Progenitor cell of endocrine pancreas (in vitro differentiated cells): ENCODE measurements around the gene CLECL1. TPM values are rescaled to one million over a fixed set of nuclear protein-coding genes. Genes with fewer than 3 reads are reported as not detected.
"Not testable (repeated sequence)": the region's sequence is repeated elsewhere in the genome, so short reads cannot be mapped to it uniquely, and the experiment has no call there.

Source experiments
- DNase-seq: peaks from one replicate; pipeline ENCODE4 v3.0.0; 2021; ENCODE audit warnings: low spot score; ENCODE audit not compliant: unreplicated experiment
- H3K27ac Mint-ChIP-seq: 2 replicates; pipeline ENCODE4 v1.8.0; 2021; ENCODE audit warnings: mild to moderate bottlenecking, moderate library complexity, mixed read lengths
- H3K27me3 Mint-ChIP-seq: 2 replicates; pipeline ENCODE4 v1.8.0; 2021; ENCODE audit warnings: mixed read lengths
- H3K36me3 Mint-ChIP-seq: 2 replicates; pipeline ENCODE4 v1.8.0; 2022; ENCODE audit warnings: mixed read lengths; ENCODE audit not compliant: insufficient read depth
- H3K4me1 Mint-ChIP-seq: 2 replicates; pipeline ENCODE4 v1.8.0; 2021; ENCODE audit warnings: low read depth, mixed read lengths
- H3K4me3 Mint-ChIP-seq: 2 replicates; pipeline ENCODE4 v1.8.0; 2021; ENCODE audit warnings: low read depth, mild to moderate bottlenecking, moderate library complexity, mixed read lengths
- H3K9me3 Mint-ChIP-seq: 2 replicates; pipeline ENCODE4 v1.8.0; 2021; ENCODE audit warnings: low read depth, mixed read lengths
- total RNA-seq: library from RNA; stranded (reverse); gene quantifications from 2 replicates; pipeline ENCODE4 v1.2.1, GENCODE V29; 2021
- TF ChIP-seq, protein P1 (sequence below): fragments of 200-600 bp; sonication (generic); IDR thresholded peaks from one replicate; pipeline ENCODE4 v1.5.0; 2021; ENCODE audit warnings: antibody characterized with exemption, mild to moderate bottlenecking; ENCODE audit not compliant: unreplicated experiment

CLECL1 gene
- total RNA-seq, 1 donor from 2014 or later = not detected

DNA sequence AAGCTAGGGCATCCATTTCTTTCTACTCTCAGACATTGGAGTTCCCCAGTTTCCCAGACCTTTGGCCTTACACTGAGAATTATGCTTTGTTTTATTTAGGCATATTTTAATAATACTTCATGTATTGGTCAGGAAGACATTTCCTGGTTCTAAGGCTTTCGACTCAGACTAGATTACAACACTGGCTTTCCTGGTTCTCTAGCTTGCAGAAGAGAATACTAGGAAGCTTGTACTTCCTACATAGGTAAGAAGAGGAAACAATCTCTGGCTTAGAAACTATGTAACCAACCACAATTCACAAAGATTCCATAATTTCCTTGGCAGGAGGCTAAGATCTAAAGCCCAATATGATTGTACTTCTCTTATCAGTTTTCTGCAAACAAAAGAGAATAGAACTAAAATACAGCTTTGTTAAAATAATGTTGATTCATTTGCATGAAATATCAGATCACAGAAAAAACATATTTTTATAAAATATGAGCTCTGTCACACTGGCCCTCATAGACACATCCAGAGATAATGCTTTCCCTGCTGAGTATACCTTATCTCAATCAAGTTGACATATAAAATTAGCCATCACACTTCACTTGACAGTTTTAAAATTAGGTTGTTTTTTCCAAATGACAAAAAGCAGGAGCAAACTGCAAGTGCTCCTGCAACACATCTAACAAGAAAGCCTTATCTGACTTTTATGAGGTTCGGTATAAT lies 32.8 kb downstream of the CLECL1 start:
- Mint-ChIP-seq H3K4me3 (no peak overlapping the region), H3K27ac (no peak overlapping the region), H3K4me1 (no peaks in the 10 kb centered on the region), H3K27me3 (peaks cover 6% of the 10 kb centered on the region), H3K36me3 (peaks cover 26% of the 10 kb centered on the region), H3K9me3 (peaks cover 45% of the 10 kb centered on the region)
- TF ChIP-seq, protein P1, sequence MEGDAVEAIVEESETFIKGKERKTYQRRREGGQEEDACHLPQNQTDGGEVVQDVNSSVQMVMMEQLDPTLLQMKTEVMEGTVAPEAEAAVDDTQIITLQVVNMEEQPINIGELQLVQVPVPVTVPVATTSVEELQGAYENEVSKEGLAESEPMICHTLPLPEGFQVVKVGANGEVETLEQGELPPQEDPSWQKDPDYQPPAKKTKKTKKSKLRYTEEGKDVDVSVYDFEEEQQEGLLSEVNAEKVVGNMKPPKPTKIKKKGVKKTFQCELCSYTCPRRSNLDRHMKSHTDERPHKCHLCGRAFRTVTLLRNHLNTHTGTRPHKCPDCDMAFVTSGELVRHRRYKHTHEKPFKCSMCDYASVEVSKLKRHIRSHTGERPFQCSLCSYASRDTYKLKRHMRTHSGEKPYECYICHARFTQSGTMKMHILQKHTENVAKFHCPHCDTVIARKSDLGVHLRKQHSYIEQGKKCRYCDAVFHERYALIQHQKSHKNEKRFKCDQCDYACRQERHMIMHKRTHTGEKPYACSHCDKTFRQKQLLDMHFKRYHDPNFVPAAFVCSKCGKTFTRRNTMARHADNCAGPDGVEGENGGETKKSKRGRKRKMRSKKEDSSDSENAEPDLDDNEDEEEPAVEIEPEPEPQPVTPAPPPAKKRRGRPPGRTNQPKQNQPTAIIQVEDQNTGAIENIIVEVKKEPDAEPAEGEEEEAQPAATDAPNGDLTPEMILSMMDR = no peak
- DNase-seq = no peak

DNA sequence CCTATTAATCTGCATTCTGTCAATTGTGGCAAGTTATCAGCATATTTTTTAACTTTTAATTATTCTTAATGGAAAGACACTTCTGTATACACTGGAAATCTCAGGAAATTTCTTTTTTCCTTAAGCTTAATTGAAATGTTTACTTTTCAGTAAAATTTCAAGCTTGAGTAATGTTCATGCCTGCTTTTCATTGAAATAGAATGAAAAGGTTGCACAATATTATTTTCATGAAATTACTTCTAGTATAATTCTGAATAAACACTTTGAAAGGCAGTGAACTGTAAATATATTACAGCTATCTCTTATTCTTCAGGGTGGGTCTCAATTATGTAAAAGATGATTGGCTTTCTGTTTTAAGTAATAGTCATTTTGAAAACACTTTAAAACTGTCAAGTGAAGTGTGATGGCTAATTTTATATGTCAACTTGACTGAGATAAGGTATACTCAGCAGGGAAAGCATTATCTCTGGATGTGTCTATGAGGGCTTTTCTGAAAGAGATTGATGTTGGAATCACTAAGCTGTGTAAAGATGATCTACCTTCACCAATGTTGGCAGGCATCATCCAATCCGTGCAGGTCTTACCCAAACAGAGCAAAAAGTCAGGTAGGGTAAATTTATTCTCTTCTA lies 33.5 kb downstream of the CLECL1 start:
- H3K27me3 Mint-ChIP-seq = peaks cover 6% of the 10 kb centered on the region
- no peaks in the 10 kb centered on the region for H3K4me1 Mint-ChIP-seq
- TF ChIP-seq, protein P1 = no peak
- H3K9me3 Mint-ChIP-seq = peaks cover 42% of the 10 kb centered on the region
- H3K36me3 Mint-ChIP-seq = peaks cover 32% of the 10 kb centered on the region
- no peak for DNase-seq
- H3K4me3 Mint-ChIP-seq = no peak overlapping the region
- H3K27ac Mint-ChIP-seq = no peak overlapping the region

DNA sequence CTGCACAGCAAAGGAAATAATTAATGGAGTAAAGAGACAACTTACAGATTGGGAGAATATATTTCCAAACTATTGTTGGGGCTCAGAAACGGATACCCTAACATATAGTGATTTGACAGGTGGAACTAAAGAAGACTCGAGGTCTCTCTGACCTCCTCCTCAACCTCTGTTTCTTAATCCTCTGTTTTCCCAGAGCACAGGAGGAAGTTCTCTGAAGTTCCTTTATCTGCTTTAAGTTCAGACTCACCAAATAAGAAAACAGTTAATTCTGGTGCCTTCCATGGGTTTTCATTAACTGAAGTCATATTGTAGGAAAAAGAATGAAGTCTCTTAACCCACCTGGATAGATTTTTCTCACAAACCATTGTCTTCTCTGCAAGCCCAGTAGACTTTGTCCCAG lies 34.2 kb downstream of the CLECL1 start:
- no peak for DNase-seq
- no peak overlapping the region for H3K27ac Mint-ChIP-seq
- H3K4me3 Mint-ChIP-seq = no peak overlapping the region
- peaks cover 36% of the 10 kb centered on the region for H3K36me3 Mint-ChIP-seq
- no peaks in the 10 kb centered on the region for H3K4me1 Mint-ChIP-seq
- H3K9me3 Mint-ChIP-seq = peaks cover 40% of the 10 kb centered on the region
- TF ChIP-seq, protein P1 = no peak
- peaks cover 6% of the 10 kb centered on the region for H3K27me3 Mint-ChIP-seq

- Mint-ChIP-seq H3K9me3 (peaks cover 40% of the 10 kb centered on the region), H3K4me1 (no peaks in the 10 kb centered on the region), H3K36me3 (peaks cover 41% of the 10 kb centered on the region)
Measured at GRCh38 chr12:9697619-9698018, 35.3 kb downstream of the CLECL1 start.

DNA sequence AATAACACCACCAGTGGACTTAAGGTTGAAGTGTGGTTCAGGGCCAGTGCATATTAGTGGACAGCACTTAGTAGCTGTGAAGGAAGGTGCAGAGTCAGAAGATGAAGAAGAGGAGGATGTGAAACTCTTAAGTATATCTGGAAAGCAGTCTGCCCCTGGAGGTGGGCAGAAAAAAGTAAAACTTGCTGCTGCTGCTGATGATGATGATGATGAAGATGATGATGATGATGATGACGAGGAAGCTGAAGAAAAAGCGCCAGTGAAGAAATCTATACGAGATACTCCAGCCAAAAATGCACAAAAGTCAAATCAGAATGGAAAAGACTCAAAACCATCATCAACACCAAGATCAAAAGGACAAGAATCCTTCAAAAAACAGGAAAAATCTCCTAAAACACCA lies 37.2 kb downstream of the CLECL1 start:
- DNase-seq, H3K27me3 Mint-ChIP-seq, H3K4me3 Mint-ChIP-seq, H3K27ac Mint-ChIP-seq, H3K4me1 Mint-ChIP-seq: not testable (repeated sequence)
- Mint-ChIP-seq H3K36me3 (peaks cover 54% of the 10 kb centered on the region), H3K9me3 (peaks cover 38% of the 10 kb centered on the region)

More at GRCh38 chr12:9697619-9698018, 35.3 kb downstream of the CLECL1 start:
- Mint-ChIP-seq H3K4me3 (no peak overlapping the region), H3K27ac (no peak overlapping the region), H3K27me3 (peaks cover 4% of the 10 kb centered on the region)
- TF ChIP-seq, protein P1 = no peak
- DNase-seq = no peak

GRCh38 chr12:9695150-9695549 lies 37.7 kb downstream of the CLECL1 start:
- H3K4me3 Mint-ChIP-seq, H3K27me3 Mint-ChIP-seq, DNase-seq, H3K27ac Mint-ChIP-seq, H3K4me1 Mint-ChIP-seq: not testable (repeated sequence)
- Mint-ChIP-seq H3K36me3 (peaks cover 57% of the 10 kb centered on the region), H3K9me3 (peaks cover 38% of the 10 kb centered on the region)
